ENCODE data around the gene PSMA5.

Gene PSMA5

GRCh38 chr1:109367626-109368025, 58.6 kb downstream of the PSMA5 start:
- no peak for DNase-seq (ENCODE audit: low read depth)

DNA sequence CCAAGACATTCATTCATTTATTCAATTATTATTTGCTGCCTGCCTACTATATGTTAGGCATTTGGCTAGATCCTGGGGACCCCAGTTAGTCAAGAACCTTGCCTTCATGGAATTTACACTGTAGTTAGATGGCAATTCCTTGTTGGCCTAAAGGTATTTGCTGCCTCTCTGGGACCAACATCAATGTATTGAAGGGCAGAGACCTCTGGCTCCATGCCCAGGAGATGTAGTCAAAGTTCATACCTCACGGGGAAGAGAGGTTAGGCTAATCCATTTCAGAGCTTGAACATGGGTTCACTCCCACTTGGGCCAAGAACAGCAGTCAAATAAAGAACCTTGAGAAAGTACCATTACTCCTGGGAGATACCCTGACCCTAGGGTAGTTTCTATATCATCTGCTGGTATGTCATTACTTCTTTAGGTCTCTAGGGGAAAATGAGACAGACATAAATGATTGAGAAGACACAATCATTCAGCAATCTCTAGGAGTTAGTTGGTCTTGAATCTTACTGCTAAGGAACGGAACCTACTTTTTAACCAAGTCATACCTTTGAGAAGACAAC, 60.5 kb downstream of the PSMA5 start:
- no peak for DNase-seq (ENCODE audit: low read depth)

- no peak for DNase-seq (ENCODE audit: low read depth)
Measured at GRCh38 chr1:109361649-109362048, 64.6 kb downstream of the PSMA5 start.

GRCh38 chr1:109361069-109361468, 65.2 kb downstream of the PSMA5 start:
- no peak for DNase-seq (ENCODE audit: low read depth)

- DNase-seq (ENCODE audit: low read depth): no peak
Measured at GRCh38 chr1:109357616-109358015, 68.6 kb downstream of the PSMA5 start.

- no peak for DNase-seq (ENCODE audit: low read depth)
Measured at GRCh38 chr1:109356915-109357314, 69.3 kb downstream of the PSMA5 start.

DNA sequence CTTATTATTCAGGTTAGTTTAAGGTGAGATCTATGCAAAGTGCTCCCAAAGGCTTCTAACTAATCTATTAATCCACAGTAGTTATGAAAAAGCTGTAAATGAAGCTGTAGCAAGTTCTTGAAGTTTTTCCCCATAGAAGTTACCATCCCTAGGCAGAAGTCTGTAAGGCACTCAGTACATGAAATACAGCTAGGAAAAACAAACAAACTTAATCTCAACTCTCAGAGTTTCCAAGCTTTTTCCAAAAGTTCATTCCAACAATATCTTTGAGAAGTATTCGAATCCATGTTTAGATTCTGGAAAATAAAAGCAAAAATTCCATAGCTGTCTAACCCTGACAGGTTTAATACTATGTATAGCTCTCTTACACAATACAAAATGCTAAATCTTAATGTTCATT, 69.7 kb downstream of the PSMA5 start:
- DNase-seq (ENCODE audit: low read depth): no peak

GRCh38 chr1:109354929-109355328, 71.3 kb downstream of the PSMA5 start:
- DNase-seq (ENCODE audit: low read depth): no peak

DNA sequence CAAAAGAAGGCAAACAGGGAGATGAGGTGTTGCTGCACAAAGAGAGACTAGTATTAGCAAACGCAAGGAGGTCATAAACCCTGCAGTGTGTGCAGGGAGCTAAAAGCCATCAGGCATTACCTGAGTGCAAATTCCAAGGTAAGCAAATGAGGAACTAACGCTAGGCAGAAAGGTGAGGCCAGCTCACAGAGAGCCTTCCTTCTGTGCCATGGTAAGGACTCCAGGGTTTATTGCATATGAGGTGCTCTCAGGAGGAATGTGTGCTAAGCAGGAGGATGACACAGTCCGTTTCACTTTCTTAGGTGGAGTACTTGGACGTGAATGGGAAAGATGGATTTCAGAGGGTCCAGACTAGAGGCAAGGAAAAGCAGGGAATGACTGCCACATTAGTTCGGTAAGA, 74.8 kb downstream of the PSMA5 start:
- DNase-seq (ENCODE audit: low read depth): no peak

GRCh38 chr1:109350655-109351054, 75.6 kb downstream of the PSMA5 start:
- no peak for DNase-seq (ENCODE audit: low read depth)

DNA sequence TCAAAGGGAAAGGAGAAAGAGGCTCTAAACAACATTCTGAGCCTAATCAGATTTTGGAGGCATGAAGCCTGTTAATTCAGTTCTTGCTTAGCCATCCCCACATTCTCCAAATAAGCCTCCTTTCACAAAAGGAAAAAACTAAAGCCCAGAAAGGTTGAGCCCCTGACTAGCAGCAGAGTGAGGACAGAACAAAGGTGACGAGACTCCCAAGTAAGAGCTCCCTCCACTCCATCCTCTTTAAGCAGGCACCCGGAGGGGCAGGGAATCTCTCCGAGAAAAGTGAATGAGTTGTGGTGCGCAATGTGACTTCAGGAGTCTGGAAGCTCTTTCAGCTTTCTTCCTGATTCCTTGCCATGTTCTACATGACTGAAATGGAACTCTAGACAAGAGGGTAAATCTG, 76.1 kb downstream of the PSMA5 start:
- no peak for DNase-seq (ENCODE audit: low read depth)
